ENCODE results near the gene APLP2.
"Not testable (repeated sequence)": the region's sequence is repeated elsewhere in the genome, so short reads cannot be mapped to it uniquely, and the experiment has no call there.

Gene APLP2

DNA sequence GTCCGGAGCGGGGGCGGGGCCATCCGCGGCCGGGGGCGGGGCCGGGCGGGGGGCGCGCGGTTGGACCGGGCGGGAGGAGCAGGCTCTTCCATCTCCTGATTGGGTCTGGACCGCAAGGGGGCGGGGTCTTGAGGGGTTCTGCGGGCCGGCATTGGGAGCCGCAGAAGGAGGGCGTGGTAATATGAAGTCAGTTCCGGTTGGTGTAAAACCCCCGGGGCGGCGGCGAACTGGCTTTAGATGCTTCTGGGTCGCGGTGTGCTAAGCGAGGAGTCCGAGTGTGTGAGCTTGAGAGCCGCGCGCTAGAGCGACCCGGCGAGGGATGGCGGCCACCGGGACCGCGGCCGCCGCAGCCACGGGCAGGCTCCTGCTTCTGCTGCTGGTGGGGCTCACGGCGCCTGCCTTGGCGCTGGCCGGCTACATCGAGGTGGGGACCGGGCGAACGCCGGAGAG lies at the start of gene APLP2:
TSS of gene APLP2 (plus strand) at position 236 of the 450 bp plus-strand sequence. CDS start at position 320, 84 bp downstream.
- in situ Hi-C loops (cut with MboI; ENCODE audit: low sequenced_read_pairs), result no loop called here

DNA sequence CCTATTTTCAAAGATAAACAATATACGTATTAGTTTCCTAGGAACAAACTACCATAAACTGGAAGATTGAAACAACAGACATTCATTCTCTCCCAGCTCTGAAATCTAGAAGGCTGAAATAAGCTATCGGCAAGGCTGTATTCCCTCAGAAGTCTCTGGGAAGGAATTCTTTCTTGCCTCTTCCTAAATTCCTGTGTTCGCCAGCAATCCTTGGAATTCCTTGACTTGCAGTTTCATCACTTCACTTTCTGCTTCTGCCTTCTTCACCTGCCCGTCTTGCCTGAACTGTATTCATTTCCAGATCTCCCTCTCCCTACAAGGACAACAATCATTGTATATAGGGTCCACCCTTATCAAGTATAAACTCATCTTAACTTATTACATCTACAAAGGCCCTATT lies 49.4 kb upstream of the APLP2 start:
- in situ Hi-C loops (cut with MboI; ENCODE audit: low sequenced_read_pairs), result no loop called here

DNA sequence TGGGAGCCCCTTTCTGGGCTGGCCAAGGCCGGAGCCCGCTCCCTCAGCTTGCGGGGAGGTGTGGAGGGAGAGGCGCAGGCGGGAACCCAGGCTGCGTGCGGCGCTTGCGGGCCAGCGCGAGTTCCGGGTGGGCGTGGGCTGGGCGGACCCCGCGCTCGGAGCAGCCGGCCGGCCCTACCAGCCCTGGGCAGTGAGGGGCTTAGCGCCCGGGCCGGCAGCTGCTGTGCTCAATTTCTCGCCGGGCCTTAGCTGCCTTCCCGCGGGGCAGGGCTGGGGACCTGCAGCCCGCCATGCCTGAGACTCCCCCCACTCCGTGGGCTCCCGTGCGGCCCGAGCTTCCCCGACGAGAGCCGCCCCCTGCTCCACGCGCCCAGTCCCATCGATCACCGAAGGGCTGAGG lies 48.1 kb upstream of the APLP2 start:
- in situ Hi-C loops (cut with MboI; ENCODE audit: low sequenced_read_pairs), result not testable (repeated sequence)

DNA sequence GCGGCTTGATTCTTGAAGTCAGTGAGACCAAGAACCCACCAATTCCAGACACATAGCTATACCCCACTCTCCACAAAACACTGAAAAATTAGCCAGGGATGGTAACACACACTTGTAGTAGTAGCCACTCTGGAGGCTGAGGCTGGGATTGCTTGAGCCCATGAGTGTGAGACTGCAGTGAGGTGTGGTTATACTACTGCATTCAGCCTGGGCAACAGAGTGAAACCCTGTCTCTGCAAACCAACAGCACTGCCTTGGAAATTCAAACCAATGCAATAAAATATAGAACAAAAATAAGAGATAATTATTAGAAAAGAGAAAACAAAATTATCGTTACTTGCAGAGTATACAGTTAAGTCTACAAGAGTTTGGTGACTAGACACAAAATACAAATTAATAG lies 46.9 kb upstream of the APLP2 start:
- in situ Hi-C loops (cut with MboI; ENCODE audit: low sequenced_read_pairs), result no loop called here

DNA sequence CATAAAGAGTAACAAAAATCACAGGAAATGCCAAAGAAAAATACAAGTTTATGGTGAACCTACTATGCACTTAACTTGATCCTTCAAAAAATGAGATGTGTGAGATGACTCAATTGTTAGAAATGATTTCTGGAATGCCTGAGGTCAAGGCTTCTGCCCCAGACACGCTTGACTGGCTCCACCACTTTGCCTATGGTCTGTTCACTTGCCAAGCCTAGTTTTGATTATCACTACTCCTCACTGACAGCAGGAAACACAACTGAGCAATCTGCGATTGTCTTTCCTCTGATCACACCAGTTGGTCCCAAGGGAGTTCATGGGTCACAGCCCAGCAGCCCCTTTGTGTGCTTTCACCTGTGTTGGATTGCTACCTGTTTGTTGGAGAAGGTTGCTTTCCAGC lies 46.5 kb upstream of the APLP2 start:
- in situ Hi-C loops (cut with MboI; ENCODE audit: low sequenced_read_pairs), result no loop called here

DNA sequence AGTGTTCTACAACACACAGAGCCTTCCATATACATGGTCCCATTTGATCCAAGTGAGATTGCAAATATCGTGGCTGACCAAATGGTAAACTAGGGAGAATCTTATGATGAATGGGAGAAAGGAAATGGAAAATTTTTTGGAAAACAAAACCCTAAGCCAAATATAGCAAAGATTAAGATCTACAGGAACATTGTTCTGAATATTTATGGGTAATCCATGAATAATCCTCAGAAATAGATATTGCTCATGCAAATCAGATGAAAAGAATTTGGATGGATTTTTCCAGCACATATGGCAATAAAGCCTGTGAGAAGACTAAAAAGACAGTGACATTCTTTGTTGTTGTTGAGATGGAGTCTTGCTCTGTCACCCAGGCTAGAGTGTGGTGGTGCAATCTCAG lies 45.3 kb upstream of the APLP2 start:
- in situ Hi-C loops (cut with MboI; ENCODE audit: low sequenced_read_pairs), result no loop called here

DNA sequence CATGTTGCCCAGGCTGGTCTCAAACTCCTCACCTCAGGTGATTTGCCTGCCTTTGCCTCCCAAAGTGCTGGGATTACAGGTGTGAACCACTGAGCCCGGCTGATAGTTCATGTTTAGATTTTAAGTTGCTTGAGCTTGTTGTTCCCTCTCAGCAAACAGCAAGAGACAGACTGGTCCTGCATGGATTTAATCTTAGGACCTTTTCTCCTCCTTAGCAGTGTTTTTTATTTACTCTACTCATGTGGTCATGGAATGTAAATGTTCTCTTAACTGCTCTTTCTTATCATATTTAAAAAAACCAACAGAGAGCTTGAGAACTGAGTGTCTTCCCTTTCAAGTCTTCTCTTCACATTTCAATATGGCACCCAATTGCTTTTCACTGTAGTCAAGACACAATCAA lies 44.3 kb upstream of the APLP2 start:
- in situ Hi-C loops (cut with MboI; ENCODE audit: low sequenced_read_pairs), result no loop called here

DNA sequence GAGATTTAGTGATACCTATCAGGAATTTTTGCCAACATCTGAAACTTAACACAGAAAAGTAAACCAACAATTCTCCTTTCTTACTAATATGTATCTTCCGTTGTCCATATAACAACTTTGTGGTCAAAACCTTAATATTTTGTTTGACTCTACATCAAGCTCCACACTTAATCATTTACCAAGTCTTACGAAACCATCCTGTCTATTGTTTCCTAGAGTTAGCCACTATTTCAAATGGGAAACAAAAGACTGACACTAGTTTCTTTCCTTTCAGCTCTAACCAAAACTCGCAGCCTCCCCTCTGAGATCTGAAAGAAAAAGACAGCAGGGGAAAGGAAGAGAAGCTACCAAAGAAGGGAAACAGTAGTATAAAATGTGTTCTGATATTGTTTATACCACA lies 40.6 kb upstream of the APLP2 start:
- in situ Hi-C loops (cut with MboI; ENCODE audit: low sequenced_read_pairs), result no loop called here

DNA sequence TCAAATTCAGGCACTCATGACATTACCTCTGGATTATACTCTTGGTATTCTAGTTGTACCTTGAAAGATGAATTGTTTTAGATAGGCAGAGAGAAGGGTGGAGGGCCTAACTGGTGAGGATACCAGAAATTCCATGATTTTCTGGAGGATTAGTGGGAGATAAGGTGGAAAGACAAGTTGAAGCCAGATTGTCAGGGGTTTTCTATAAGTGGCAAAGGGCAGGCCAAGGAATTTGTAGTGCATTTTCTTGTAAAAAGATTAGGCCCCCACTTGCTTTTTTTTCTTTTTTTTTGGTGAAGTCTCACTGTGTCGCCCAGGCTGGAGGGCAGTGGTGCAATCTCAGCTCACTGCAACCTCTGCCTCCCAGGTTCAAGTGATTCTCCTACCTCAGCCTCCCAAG lies 38.6 kb upstream of the APLP2 start:
- in situ Hi-C loops (cut with MboI; ENCODE audit: low sequenced_read_pairs), result no loop called here

DNA sequence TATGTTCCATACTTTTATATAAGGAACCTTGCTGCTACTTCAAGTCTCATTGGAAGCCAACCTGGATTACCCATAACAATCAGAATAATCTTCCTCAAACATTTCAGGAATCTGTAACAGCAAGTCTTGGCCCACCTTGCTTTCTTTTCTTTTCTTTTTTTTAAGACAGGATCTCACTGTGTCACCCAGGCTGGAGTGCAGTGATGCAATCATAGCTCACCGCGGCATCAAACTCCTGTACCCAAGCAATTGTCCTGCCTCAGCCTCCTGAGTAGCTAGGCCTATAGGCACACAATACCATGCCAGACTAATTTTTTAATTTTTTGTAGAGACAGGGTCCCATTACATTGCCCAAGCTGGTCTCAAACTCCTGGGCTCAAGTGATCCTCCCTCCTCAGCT lies 37.7 kb upstream of the APLP2 start:
- in situ Hi-C loops (cut with MboI; ENCODE audit: low sequenced_read_pairs), result no loop called here

DNA sequence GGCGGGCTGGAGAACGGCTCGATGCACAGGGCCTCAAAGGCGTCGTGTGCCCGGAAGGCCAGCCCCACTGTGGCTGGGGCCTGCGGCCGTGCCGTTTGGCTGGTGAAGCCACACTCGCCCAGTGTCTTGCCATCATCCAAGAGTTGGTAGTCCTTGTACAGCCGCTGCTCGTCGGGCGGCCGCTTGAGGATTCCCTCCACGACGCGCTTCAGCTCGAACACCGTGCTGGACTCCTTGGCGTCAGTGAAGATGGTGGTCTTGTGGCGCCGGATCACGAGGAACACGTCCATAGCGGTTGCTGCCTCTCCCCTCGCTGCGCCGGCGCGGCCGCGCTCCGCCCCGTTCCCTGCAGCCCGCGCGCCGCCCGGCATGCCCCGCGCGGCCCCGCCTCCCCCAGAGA lies 36.8 kb upstream of the APLP2 start:
- in situ Hi-C loops (cut with MboI; ENCODE audit: low sequenced_read_pairs), result no loop called here

DNA sequence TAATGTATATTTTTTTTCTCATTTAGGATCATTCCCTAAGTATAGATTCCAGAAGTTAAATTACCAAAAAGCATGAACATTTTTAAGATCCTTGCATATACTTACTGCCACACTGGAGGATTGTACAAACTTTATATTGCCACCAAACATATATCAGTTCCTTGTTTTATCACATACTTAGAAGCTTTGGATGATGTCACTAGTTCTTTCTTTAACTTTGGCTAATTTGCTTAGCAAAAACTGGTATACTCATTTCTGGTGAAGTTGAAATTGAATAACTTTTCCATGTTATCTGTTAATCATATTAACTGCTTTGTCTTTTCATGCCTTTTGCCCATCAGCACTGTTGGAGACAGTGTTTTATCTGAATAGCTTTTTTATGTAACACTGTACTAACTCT lies 35.5 kb upstream of the APLP2 start:
- in situ Hi-C loops (cut with MboI; ENCODE audit: low sequenced_read_pairs), result no loop called here

DNA sequence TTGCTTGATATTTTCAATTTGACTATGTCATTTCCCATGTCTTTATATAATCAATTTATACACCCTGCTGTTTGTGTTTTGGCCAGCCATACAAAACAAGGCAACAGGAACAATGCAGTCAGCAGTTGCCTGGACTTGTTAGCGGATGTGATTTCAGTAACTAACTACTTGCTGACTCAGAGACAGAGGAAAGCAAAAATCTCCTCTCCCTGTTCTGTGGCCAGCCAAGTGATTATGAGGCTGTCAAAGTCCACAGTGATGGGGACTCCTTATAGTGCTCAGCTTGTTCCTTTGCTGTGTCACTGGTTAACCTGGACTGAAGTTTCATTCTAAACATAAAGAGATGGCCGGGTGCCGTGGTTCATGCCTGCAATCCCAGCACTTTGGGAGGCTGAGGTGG lies 32.6 kb upstream of the APLP2 start:
- in situ Hi-C loops (cut with MboI; ENCODE audit: low sequenced_read_pairs), result no loop called here

DNA sequence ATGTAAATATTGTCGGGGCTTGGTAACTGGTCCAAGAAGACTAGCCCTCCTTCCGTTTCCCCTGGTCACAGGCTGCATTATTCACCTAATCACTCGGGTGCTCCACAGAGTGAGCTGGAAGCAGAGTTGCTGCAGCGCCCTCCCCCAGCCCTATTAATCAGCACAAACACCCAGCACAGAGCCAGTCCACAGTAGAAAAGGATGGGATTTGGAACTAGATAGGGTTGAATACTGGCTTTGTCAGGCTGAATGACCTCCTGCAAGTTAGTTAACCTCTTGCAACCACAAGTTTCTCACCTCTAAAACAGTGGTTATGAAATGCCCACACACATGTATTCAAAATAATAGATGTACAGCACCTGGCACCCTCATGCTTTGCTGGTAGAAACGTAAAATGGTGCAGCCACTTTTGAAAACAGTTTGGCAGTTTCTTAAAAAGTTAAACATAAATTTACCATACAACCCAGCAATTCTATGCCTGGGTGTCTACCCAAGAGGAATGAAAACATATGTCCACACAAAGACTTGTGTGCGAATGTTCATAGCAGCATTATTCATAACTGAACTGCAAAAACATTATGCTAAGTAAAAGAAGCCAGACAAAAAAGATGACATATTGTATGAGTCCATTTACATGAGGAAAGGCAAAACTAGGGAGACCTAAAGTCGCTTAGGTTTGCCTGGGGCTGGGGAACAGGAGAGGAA lies 31.7 kb upstream of the APLP2 start:
- in situ Hi-C loops (cut with MboI; ENCODE audit: low sequenced_read_pairs), result no loop called here

DNA sequence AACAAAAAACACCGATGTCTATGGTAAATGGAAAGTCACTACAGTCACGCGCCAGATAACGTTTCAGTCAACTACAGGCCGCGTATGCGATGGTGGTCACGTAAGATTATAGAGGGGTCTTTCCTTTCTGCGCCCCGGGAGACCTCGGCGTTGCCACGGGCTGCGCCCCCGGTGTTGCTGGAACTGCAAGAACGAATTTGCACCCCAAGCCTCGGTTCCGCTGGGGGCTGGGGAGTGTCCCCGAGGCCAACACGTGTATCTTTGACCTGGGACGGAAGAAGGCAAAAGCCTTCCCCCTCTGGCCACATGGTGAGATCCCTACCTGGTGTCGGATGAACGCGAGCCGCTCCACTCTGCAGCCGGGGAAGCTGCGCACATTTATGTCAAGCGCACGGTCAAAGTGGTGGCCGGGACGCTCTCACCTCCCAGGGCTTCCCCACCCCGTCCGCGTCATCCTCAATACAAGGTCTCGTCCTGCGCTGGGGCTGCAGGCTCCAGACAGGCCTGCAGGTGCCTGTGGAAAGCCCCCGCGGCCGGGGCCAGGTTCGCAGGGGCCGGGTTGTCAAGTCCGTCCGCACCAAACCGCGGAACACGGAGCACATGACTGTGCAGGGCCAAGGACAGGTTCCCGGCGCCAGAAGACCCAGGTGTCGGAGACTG lies 29.3 kb upstream of the APLP2 start:
- in situ Hi-C loops (cut with MboI; ENCODE audit: low sequenced_read_pairs), result no loop called here

DNA sequence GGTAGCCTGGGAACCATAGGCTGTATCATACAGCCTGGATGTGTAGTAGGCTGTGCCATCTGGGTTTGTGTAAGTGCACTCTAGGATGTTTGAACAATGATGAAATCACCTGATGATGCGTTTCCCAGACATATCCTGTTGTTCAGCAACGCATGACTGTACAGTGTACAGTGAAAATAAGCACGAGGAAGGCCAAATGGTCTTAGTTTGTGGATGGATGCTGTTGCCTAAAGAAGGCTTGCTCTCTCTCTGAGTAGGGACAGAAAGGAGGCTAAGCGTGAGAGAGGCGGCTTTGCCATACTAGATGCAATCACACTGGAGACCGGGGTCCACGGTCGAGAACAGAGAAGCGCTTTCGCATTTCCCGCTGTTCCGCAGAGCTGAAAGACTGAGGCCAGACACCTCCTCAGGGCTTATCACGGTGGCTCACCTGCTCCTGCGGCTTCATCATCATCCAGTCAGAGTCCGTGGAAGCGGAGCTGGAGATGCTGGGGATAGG lies 27.6 kb upstream of the APLP2 start:
- in situ Hi-C loops (cut with MboI; ENCODE audit: low sequenced_read_pairs), result no loop called here

DNA sequence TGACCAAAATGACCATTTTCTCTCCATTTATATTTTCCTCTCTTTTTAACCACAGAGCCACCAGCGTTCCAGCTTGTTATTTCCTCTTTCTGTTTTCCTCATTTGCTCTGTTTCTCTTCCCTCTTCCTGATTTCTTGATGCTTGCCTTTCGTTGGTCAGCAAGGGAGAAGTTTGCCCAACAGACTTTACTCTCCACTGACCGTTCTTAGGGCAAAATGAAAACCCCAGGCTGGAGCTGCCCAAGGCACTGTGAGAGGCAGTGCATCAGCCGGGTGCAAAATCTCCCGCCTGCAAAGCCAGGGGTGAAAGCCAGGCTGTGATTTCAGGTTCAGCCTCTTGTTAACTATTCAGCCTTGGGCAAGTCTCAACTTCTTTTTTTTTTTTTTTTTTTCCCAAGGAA lies 26.1 kb upstream of the APLP2 start:
- in situ Hi-C loops (cut with MboI; ENCODE audit: low sequenced_read_pairs), result no loop called here

DNA sequence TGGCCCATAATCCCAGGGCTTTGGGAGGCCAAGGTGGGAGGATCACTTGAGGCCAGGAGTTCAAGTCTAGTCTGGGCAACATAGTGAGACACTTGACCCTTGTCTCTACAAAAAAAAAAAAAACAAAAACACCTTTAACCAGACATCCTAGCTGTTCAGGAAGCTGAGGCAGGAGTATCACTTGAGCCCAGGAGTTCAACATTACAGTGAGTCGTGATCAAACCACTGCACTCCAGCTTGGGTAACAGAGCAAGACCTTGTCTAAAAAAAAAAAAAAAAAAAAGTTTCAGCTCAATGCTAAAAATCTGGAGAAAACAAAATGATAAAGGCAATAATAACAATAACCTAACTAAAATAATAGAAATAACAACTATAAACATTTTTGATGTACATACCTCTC lies 22.6 kb upstream of the APLP2 start:
- in situ Hi-C loops (cut with MboI; ENCODE audit: low sequenced_read_pairs), result no loop called here

DNA sequence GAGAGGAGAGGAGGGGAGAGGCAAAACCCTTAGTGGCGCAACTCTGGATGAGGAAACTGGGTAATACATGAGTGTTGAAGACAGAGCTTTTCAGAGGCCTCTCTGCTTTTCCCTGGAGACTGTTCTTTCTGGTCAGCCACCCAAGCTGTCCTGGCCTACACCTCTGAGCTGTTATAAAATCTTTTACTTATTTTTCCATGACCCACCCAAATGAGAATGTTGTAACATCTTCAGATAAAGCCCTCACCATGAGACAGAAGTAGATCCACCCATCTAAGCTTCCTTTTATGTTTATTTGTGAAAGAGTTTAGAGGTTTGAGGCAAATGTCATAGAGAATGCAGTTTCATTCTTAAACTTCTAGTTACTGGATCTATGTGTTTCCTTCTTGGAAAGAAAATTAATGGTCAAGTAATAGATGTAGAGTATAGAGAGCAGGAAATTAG lies 20.3 kb upstream of the APLP2 start:
- in situ Hi-C loops (cut with MboI; ENCODE audit: low sequenced_read_pairs), result no loop called here

DNA sequence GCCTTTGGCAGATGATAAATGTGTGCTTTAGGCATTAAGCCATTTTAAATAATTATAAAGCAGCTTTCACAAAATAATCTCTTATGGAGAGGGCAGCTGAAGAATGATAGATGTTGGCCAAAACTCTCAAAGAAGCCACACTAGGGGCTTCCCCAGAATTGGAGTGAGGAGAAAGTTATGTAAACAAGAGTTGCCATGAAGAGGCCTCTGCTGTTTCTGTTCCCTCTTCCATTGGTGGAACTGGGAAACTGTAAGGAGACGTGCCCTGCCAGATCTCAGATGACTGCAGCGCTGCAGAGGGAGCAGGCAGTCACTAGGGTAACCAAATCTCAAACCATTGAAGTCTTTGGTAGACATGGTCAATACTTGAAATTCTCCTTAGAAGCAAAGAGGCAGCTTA lies 19.4 kb upstream of the APLP2 start:
- in situ Hi-C loops (cut with MboI; ENCODE audit: low sequenced_read_pairs), result no loop called here

DNA sequence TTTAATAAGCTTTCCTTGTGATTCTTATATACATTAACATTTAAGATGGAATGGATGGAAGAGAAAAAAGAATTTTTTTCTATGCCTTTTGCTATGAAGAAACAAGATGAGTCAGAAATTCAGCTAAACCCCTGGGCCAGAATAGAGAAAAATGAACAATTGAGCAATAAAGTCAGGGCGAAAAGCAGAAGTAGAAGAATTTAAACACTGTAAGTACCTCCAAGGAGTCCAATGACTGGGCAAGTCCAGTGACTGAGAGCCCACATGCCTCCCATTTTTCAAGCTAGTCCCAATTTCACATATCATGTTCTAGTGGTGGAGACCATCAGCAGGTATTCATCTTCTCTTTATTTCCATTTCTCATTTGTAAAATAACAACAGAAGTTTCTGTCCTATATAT lies 18.6 kb upstream of the APLP2 start:
- in situ Hi-C loops (cut with MboI; ENCODE audit: low sequenced_read_pairs), result no loop called here

DNA sequence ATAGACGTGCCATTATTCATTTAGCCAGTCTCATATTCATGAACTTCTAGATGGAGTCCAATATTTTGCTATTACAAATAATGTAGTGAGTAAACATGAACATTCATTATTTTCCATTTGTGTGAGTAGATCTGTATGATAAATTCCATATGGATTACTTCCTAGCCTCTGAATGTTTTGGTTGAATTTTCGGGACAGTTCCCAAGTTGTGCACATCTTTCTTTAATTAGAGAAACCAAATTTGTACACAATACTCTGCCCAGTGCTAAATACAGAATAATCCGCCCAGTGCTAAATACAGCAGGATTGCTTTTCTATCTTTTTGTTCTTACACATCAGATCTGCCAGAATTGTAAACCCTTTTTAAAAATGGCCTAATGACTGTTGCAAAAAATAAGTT lies 17.1 kb upstream of the APLP2 start:
- in situ Hi-C loops (cut with MboI; ENCODE audit: low sequenced_read_pairs), result no loop called here

DNA sequence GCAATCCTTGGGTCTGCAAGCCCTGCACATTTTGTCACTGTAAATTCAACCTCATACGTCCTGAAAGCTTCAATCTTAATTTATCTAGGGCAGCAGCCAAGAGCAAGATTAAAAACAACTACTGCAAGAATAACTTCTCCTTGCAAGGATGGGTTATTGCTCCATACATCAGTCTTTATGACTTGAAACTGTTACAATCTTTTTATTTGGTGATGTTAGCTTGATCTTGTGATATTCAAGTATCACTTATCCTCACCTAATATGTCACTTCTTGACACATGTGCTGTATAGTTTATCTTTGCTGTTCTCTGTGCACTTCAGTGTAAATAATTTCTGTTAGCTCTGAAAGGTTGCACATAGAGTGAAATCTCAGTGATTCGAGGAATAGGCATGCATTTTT lies 14.7 kb upstream of the APLP2 start:
- in situ Hi-C loops (cut with MboI; ENCODE audit: low sequenced_read_pairs), result no loop called here

All from HL-60/S4 treated with retinoic acid at 250 ng/mL for 4 days and 3 days (cell line).